CMK (cell line): Measurements from ENCODE around the gene UTRN.

ENCODE experiments used
- DNase-seq: peaks from one replicate; pipeline ENCODE4 v3.0.0-alpha.2; 2010; ENCODE audit warnings: low read depth

The UTRN gene

DNA sequence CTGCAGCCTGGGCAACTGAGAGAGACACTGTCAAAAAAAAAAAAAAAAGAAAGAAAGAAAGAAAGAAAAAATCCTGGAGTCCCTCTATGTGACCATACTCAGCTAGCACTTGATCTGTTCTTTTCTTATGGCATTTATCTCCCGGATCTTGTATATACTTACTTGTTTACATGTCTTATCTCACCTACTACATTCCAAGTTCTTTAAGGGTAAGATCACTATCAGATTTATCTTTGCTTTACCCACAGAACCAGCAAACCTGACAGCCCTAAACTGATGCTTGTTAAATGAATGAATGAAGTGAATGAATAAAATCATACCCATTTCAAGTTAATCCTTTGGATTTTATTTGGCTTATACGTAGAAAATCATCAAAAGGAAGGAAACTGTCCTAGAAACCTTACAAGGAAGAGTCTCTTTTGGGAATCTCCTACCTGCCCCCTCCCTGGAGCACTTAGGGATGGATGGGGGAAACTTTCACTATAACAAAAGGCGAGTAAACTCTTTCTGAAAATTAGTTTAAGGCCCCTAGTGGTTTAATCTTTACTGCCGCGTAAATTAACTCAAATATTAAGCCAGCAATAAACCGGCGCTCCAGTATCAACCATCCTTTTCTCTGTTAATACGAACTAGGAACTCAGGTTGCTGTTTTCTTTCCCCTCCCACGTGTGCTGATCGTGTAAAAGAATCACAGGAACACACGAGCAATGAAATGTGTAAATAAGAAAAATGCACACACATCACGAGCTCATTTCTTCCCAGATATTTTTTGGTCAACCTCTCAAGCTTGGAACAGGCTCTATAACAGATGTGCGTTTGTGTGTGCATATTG is 1.3 kb upstream of the UTRN start:
- DNase-seq, result no peak

GRCh38 chr6:144284478-144284782 is 705 bp upstream of the UTRN start:
- no peak for DNase-seq

DNA sequence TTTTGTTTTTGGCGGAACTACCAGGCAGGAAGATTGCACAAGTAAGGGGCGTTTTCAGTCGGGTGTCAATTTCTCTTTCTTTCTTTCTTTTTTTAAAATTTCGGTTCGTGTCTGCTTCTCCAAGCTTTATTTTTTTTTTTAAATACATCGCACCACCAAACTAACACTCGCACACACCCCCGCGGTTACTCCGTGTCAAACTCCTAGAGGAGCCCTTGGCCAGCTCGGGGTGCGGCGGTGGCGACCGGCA is 338 bp downstream of the UTRN start:
- no peak for DNase-seq

- DNase-seq, result no peak
Measured at GRCh38 chr6:144285798-144286502, 815 bp downstream of the UTRN start.

DNA sequence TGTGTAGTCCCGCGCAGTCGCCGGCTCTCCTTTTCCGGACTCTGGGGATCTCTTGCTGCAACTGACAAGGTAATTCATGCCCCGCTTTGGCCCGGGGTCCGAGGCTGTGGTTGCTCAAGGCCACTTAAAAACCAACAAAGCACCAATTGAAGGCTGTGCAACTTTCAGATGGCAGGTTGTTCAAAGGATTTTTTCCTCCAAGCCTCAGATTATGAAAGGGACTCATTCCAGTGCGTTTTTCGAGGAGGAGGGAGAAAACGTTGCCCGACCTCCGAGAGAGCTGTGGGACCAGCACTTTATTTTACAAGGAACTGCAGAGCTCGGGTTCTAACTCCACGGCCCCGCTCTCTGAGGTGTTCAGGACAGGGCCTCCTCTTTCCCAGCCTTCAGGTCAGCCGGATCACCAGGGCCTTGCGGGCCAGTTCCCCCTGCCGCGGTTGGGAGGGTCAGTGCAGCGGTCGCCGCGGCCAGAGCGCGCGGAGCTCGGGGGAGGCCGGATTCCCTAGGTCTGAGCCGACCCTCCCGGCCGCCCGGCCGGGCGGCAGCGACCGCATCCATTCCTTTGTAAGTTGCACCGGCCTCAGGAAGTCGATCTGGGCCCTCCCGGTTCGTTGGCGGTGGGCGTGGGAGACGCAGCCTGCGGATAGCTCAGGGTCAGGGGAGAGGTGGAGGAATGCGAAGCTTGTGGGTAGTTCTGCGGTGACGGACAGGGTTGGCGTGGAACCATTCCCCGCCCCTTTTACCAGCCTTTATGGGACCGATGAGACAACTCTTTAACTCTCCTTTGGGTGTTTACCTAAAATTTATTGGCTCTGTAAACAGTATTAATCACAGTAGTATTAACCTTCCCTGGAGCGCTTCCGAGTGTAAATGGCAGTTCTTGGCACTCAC is 1.6 kb downstream of the UTRN start:
- DNase-seq, result no peak

DNA sequence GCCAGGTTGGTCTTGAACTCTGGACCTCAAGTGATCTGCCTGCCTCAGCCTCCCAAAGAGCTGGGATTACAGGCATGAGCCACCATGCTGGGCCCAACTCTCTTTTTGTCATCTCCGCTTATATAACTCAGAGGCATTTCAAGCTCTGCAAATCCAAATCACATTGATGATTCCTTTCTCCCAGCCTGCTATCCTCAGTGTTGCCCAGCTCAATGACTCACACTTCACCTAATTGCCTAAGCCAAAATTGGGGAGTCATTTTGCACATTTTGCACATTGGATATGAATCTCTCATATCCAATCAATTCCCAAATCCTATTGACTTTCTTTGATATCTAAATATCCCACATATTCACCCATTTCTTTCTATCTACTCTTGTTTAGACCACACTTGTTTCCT is 3.9 kb downstream of the UTRN start:
- no peak for DNase-seq

- no peak for DNase-seq
Measured at GRCh38 chr6:144292372-144292771, 7.2 kb downstream of the UTRN start.

- DNase-seq, result no peak
Measured at GRCh38 chr6:144294016-144294415, 8.9 kb downstream of the UTRN start.

- DNase-seq, result no peak
Measured at GRCh38 chr6:144295211-144295610, 10.1 kb downstream of the UTRN start.

DNA sequence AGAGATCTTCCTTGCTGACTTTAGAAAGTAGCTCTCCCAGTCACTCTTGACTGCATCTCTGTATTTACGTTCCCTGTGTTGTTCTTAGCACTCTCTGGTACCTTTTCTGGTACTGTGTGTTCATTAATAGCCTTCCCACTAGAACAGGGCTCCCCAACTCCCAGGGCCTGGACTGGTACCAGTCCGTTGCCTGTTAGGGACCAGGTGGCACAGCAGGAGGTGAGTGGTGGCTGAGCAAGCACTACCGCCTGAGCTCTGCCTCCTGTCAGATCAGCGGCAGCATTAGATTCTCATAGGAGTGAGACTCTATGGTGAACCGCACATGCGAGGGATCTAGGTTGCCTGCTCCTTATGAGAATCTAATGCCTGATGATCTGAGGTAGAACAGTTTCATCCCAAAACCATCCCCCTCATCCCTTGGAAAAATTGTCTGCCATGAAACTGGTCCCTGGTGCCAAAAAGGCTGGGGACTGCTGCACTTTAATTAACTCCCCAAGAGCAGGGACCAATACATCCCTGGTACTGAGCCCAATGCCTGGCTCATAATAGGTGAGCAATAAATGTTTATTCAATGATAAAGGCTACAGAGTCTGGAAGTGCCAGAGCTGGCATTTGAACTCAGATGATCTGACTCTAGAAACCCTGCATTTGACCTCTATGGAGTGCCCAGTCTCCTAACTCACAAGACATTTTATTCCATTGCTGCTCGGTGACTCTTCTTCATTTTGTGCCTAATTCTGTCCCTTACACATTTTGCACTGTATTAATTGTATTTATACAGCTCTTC is 11.0 kb downstream of the UTRN start:
- DNase-seq, result no peak

- no peak for DNase-seq
Measured at GRCh38 chr6:144296973-144297372, 11.8 kb downstream of the UTRN start.

- DNase-seq, result no peak
Measured at GRCh38 chr6:144297511-144298100, 12.5 kb downstream of the UTRN start.

DNA sequence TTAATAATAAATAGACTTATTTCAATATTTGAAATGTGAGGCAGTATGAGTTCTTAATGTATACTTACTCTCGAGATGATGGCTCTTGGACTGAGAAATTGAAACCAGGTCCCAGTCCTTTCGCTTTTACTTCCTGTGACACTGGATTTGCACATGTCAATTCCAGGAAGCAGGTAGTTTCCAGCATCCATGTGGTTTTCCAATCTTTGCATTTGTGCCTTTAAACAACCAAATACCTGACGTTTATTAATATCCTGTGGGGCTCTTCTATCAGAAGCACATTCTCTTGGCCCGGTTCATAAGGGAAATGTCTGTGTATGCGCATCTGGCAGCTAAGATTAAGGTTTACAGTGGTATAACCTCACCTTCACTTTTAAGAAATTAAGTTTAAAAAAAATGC is 13.1 kb downstream of the UTRN start:
- no peak for DNase-seq

DNA sequence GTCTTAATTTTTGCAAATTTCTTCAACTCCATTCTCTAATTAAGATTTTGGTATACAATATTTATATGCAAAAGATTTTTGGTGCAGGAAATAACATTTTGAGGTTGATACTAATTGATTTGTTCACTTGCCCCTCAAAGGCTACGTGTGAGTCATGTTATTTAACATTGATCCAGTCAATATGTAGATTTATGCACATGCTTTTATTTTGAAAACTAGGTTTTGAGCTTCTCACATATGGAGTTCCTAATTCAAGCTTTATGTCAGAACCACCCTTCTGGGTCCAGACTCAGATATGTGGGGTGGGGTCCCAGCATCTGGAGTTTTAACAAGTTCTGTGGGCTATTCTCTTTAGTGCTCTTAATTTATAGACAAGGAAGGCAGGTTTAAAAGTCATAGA is 13.8 kb downstream of the UTRN start:
- DNase-seq, result no peak

DNA sequence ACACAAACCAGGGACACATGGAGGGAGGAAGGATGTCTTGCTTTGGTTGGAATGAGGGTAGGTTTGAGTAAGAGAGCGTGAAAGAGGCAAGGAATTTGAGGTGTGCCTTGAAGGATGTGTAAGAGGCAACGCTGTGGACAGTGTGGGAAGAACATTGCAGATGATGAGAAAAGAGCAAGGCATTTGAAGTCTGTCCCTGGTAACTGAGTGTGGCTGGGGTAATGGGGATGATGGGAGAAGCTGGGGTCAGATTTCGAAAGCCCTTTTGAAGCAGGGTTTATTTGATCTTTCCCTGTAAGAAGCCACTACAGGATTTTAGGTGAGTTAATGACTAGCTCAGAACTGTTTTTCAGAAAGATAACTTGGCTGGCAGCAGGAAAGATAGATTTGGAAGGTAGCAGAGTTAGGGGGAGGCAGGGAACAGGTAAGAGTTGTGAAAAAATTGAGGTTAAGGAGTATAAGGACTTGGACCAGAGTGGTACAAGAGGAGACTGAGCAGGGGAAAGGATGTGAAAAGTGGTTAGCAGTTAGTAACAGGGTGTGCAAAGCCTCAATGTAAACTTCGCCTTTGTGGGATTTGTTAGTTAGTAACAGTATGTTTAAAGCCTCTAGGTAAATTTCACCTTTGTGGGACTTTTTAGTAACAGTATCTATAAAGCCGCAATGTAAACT is 17.7 kb downstream of the UTRN start:
- no peak for DNase-seq

- DNase-seq, result no peak
Measured at GRCh38 chr6:144304223-144304848, 19.2 kb downstream of the UTRN start.

- no peak for DNase-seq
Measured at GRCh38 chr6:144305567-144305966, 20.4 kb downstream of the UTRN start.

- no peak for DNase-seq
Measured at GRCh38 chr6:144305985-144306384, 20.9 kb downstream of the UTRN start.

- no peak for DNase-seq
Measured at GRCh38 chr6:144307880-144308279, 22.7 kb downstream of the UTRN start.

GRCh38 chr6:144310765-144311164 is 25.6 kb downstream of the UTRN start:
- no peak for DNase-seq

- DNase-seq, result no peak
Measured at GRCh38 chr6:144311361-144311760, 26.2 kb downstream of the UTRN start.
